Mammary microvascular endothelial cell (primary cell): ENCODE data around the gene SLC37A2. TPM values are rescaled to one million over a fixed set of nuclear protein-coding genes. Genes with fewer than 3 reads are reported as not detected.

Experiments used
- total RNA-seq: library from RNA; depleted of rRNA; stranded (reverse); fragments of >200 nt; gene quantifications from 2 replicates; pipeline ENCODE4 v1.2.3, GENCODE V29; 2015

SLC37A2 gene
- total RNA-seq: 2.9 and 3.7 TPM in 2 replicates

GRCh38 chr11:125062931-125063428, at the start of gene SLC37A2:
SLC37A2 (plus strand) TSS chr11:125063305; CDS start chr11:125063368, 63 bp downstream.

GRCh38 chr11:125111343-125112207, 48.5 kb downstream of the SLC37A2 start, which contains the start of gene TMEM218:
TMEM218 (minus strand) TSS chr11:125111626; CDS start chr11:125102241, 9,385 bp downstream.

Other genes starting within 250 kb of the SLC37A2 start
- gene ROBO3, start 197.9 kb upstream of the SLC37A2 start, total RNA-seq: 4.3 and 8.1 TPM in 2 replicates
- gene ROBO4, start 165.4 kb upstream of the SLC37A2 start, total RNA-seq: 405 and 425 TPM in 2 replicates
- gene HEPN1, start 144.1 kb upstream of the SLC37A2 start, total RNA-seq: not detected in 2 replicates
- not detected in 2 replicates for gene HEPACAM, start 127.3 kb upstream of the SLC37A2 start, total RNA-seq
- gene CCDC15, start 109.1 kb upstream of the SLC37A2 start, total RNA-seq: 4.2 and 4.4 TPM in 2 replicates
- gene TMEM218, start 48.3 kb downstream of the SLC37A2 start, total RNA-seq: 23.5 and 27.3 TPM in 2 replicates
- not detected in 2 replicates for gene PKNOX2, start 101.4 kb downstream of the SLC37A2 start, total RNA-seq